GM12873 (cell line): ENCODE measurements around the gene SLC6A1.

ENCODE experiments used
- CTCF ChIP-seq: IDR thresholded peaks from 2 replicates; pipeline ENCODE4 v1.5.1; 2012; ENCODE audit warnings: low read depth, mild to moderate bottlenecking, moderate library complexity, low read length, control low read depth; ENCODE audit not compliant: insufficient read depth; ENCODE audit errors: missing control alignments

SLC6A1 gene

GRCh38 chr3:10957976-10958749 lies 34.4 kb upstream of the SLC6A1 start:
- TF ChIP-seq CTCF: no peak

GRCh38 chr3:10960255-10960654 lies 32.3 kb upstream of the SLC6A1 start:
- TF ChIP-seq CTCF: no peak

- no peak for TF ChIP-seq CTCF
Measured at GRCh38 chr3:10961921-10962320, 30.6 kb upstream of the SLC6A1 start.

GRCh38 chr3:10962481-10963036 lies 30.0 kb upstream of the SLC6A1 start:
- no peak for TF ChIP-seq CTCF

- no peak for TF ChIP-seq CTCF
Measured at GRCh38 chr3:10964537-10965167, 27.9 kb upstream of the SLC6A1 start.

GRCh38 chr3:10968401-10968800 lies 24.1 kb upstream of the SLC6A1 start:
- no peak for TF ChIP-seq CTCF

- TF ChIP-seq CTCF: no peak
Measured at GRCh38 chr3:10970306-10970960, 22.1 kb upstream of the SLC6A1 start.
